Activated T-cell treated with anti-CD3 and anti-CD28 coated beads, Interleukin-2, amount 50 U/mL, for 72 hours (primary cell): ENCODE results near the gene L1TD1. TPM values are rescaled to one million over a fixed set of nuclear protein-coding genes. Genes with fewer than 3 reads are reported as not detected.
"Not testable (repeated sequence)": the region's sequence is repeated elsewhere in the genome, so short reads cannot be mapped to it uniquely, and the experiment has no call there.

Experiments used
- ATAC-seq, 2 donors: fragments of 150-1000 bp; cut with Tn5 transposase; replicated peaks in 1 of 2; 2 replicates each; pipeline ENCODE4 v1.10.0; 2021; ENCODE audit warnings: moderate library complexity in 2 of 2, mild to moderate bottlenecking in 1 of 2
- DNase-seq, 2 donors: peaks; one replicate each; pipeline ENCODE4 v3.0.0; 2021 to 2022; ENCODE audit warnings: mixed read lengths in 1 of 2
- H3K27ac Mint-ChIP-seq: one replicate; pipeline ENCODE4 v1.8.0; 2022; ENCODE audit warnings: mild to moderate bottlenecking, moderate library complexity, mixed read lengths
- H3K27me3 Mint-ChIP-seq: one replicate; pipeline ENCODE4 v1.8.0; 2022; ENCODE audit warnings: low read depth, mixed read lengths
- H3K36me3 Mint-ChIP-seq, 2 donors: one replicate each; pipeline ENCODE4 v1.8.0; 2022; ENCODE audit warnings: mixed read lengths in 2 of 2, mild to moderate bottlenecking in 1 of 2; ENCODE audit not compliant: insufficient read depth in 2 of 2
- H3K4me1 Mint-ChIP-seq: one replicate; pipeline ENCODE4 v1.8.0; 2022; ENCODE audit warnings: low read depth, mixed read lengths
- H3K4me3 Mint-ChIP-seq, 2 donors: one replicate each; pipeline ENCODE4 v1.8.0; 2022; ENCODE audit warnings: mild to moderate bottlenecking in 2 of 2, mixed read lengths in 2 of 2, moderate library complexity in 2 of 2
- H3K9me3 Mint-ChIP-seq, 2 donors: one replicate each; pipeline ENCODE4 v1.8.0; 2022; ENCODE audit warnings: mixed read lengths in 2 of 2
- total RNA-seq, 2 donors: library from RNA; stranded (reverse); gene quantifications; one replicate each; pipeline ENCODE4 v1.2.3, GENCODE V29; 2022

Gene L1TD1
- total RNA-seq, 2 donors from 2014 or later, result not detected

DNA sequence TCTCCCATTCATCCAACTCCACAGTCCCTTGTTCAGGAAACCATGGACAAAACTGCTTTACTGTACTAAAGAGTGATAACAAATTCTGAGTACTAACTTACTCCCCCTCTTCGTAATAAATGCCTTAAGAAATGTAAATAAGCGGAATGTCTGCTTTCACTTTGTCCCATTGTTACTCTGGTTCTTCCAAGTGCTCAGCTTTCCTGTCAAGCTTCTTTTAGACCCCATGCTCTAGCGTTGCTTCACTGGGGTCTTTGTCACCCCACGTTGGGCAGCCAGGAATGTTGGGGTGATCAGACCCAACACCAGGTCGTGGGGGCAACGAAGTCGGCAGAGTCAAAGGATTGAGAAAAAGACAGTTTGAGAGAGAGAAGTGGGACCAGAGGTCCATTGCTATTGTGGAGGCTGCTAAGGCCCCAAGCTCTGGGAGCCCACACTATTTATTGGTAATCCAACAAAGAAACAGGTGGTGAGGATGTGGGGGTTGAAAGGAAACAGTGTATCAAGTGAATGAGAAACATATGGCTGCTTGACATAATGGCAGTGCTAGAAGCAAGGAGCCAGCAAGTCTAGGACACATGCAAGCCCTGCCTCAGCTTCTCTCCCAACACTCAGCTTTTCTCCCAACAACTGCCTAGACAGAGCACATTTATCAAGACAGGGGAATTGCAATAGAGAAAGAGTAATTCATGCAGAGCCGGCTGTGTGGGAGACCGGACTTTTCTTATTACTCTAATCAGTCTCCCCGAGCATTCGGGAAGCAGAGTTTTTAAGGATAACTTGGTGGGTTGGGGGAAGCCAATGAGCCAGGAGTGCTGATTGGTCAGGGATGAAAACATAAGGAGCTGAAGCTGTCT lies 11.3 kb upstream of the L1TD1 start:
- not testable (repeated sequence) for H3K27me3 Mint-ChIP-seq, ATAC-seq, H3K4me3 Mint-ChIP-seq, H3K4me1 Mint-ChIP-seq, H3K9me3 Mint-ChIP-seq, H3K36me3 Mint-ChIP-seq, H3K27ac Mint-ChIP-seq, DNase-seq

DNA sequence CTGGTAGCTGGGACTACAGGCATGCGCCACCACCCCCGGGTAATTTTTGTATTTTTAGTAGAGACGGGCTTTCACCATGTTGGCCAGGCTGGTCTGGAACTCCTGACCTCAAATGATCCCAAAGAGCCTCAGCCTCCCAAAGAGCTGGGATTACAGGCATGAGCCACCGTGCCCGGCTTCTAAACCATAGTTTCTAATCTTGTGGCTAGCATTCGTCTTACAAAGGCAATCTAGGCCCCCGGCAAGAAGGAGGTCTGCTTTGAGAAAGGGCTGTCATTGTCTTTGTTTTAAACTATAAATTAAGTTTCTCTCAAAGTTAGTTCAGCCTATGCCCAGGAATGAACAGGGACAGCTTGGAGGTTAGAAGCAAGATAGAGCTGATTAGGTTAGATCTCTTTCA lies 10.3 kb upstream of the L1TD1 start:
- DNase-seq (no peak), ATAC-seq (no peak)
- no peaks in the 10 kb centered on the region for H3K9me3 Mint-ChIP-seq
- no peaks in the 10 kb centered on the region for H3K4me1 Mint-ChIP-seq
- no peaks in the 10 kb centered on the region for H3K36me3 Mint-ChIP-seq
- H3K27me3 Mint-ChIP-seq, result no peaks in the 10 kb centered on the region
- H3K4me3 Mint-ChIP-seq, result no peak overlapping the region
- H3K27ac Mint-ChIP-seq, result no peak overlapping the region

DNA sequence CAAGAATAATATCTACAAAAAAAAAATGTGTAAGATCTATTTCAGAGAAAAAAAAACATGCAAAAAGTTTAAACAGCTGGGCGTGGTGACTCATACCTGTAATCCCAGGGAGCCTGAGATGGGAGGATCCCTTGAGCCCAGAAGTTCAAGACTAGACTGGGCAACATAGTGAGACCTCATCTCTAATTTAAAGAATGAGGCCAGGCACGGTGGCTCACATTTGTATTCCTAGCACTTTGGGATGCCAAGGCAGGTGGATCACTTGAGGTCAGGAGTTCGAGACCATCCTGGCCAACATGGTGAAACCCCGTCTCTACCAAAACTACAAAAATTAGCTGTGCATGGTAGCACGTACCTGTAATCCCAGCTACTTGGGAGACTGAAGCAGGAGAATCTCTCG lies 9.4 kb upstream of the L1TD1 start:
- H3K36me3 Mint-ChIP-seq, H3K27me3 Mint-ChIP-seq, H3K27ac Mint-ChIP-seq, H3K9me3 Mint-ChIP-seq, H3K4me1 Mint-ChIP-seq, DNase-seq, H3K4me3 Mint-ChIP-seq, ATAC-seq: not testable (repeated sequence)

DNA sequence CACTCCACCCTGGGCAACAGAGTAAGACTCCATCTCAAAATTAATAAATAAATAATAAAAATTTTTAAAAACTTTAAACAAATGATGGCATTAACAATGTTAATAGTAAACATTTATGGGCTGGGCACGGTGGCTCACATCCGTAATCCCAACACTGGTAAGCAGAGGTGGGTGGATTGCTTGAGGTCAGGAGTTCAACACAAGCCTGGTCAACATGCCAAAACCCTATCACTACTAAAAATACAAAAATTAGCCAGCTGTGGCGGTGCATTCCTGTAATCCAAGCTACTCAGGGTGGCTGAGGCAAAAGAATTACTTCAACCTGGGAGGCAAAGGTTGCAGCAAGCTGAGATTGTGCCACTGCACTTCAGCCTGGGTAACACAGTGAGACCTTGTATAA lies 9.0 kb upstream of the L1TD1 start:
- H3K27me3 Mint-ChIP-seq, result no peaks in the 10 kb centered on the region

DNA sequence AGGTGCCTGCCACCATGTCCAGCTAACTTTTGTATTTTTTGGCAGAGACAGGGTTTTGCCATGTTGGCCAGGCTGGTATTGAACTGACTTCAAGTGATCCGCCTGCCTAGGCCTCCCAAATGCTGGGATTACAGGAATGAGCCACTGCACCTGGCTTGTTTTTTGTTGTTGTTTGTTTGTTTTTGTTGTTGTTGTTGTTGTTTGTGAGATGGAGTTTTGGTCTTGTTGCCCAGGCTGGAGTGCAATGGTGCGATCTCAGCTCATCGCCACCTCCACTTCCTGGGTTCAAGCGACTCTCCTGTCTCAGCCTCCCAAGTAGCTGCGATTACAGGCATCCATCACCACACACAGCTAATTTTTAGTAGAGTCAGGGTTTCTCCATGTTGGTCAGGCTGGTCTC lies 7.1 kb upstream of the L1TD1 start:
- no peak for DNase-seq
- Mint-ChIP-seq H3K4me1 (no peaks in the 10 kb centered on the region), H3K27me3 (no peaks in the 10 kb centered on the region), H3K9me3 (no peaks in the 10 kb centered on the region), H3K27ac (no peak overlapping the region), H3K4me3 (no peak overlapping the region), H3K36me3 (no peaks in the 10 kb centered on the region)
- ATAC-seq, result no peak

More for the DNA sequence above, 9.0 kb upstream of the L1TD1 start:
- H3K36me3 Mint-ChIP-seq, result no peaks in the 10 kb centered on the region
- no peak overlapping the region for H3K4me3 Mint-ChIP-seq
- no peaks in the 10 kb centered on the region for H3K9me3 Mint-ChIP-seq
- ATAC-seq (no peak), DNase-seq (no peak)
- no peaks in the 10 kb centered on the region for H3K4me1 Mint-ChIP-seq
- H3K27ac Mint-ChIP-seq, result no peak overlapping the region

DNA sequence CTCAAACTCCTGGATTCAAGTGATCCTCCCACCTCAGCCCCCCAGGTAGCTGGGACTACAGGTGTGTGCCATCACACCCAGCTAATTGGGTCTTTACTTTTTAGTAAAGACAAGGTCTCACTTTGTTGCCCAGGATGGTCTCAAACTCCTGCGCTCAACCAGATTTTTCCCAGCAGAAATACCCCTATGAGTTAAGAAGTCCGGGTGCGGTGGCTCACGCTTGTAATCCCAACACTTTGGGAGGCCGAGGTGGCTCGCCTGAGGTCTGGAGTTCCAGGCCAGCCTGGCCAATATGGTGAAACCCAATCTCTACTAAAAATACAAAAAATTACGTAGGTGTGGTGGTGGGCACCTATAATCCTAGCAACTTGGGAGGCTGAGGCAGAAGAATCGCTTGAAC lies 6.5 kb upstream of the L1TD1 start:
- no peaks in the 10 kb centered on the region for H3K4me1 Mint-ChIP-seq
- H3K36me3 Mint-ChIP-seq, result no peaks in the 10 kb centered on the region
- no peaks in the 10 kb centered on the region for H3K9me3 Mint-ChIP-seq
- H3K27me3 Mint-ChIP-seq, result no peaks in the 10 kb centered on the region
- no peak for ATAC-seq
- no peak overlapping the region for H3K4me3 Mint-ChIP-seq
- no peak overlapping the region for H3K27ac Mint-ChIP-seq
- no peak for DNase-seq

DNA sequence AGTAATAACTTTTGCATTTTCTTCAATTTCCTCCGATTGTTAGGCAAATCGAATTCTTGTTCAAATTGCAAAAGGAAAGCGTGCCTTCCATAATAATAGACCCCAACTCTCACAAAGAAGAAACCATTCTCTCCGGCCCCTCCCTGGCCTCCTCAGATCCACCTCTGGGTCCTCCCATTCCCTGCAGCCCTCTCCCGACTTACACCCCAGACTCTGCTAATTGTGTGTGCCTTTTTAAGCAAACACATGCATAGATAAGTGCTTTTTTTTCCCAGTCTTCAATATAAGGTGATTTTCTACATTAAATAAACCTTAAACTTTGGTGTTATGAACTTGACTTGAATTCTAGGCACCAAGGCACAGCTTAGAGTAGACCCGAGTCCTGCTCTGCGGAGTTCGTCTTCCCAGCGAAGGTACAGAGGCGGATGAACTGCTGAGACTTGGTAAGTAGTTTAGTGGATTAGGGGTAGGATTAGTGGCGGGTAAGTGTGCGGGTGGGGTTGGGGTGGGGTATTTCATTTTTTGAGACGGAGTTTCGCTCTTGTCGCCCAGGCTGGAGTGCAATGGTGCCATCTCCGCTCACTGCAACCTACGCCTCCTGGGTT lies 1.5 kb downstream of the L1TD1 start:
- no peak for DNase-seq
- H3K36me3 Mint-ChIP-seq, result peaks cover 0 to 4% of the 10 kb centered on the region in 2 donors
- no peak for ATAC-seq
- no peak overlapping the region for H3K27ac Mint-ChIP-seq
- no peaks in the 10 kb centered on the region for H3K4me1 Mint-ChIP-seq
- no peak overlapping the region for H3K4me3 Mint-ChIP-seq
- H3K27me3 Mint-ChIP-seq, result peaks cover 21% of the 10 kb centered on the region
- H3K9me3 Mint-ChIP-seq, result no peaks in the 10 kb centered on the region

DNA sequence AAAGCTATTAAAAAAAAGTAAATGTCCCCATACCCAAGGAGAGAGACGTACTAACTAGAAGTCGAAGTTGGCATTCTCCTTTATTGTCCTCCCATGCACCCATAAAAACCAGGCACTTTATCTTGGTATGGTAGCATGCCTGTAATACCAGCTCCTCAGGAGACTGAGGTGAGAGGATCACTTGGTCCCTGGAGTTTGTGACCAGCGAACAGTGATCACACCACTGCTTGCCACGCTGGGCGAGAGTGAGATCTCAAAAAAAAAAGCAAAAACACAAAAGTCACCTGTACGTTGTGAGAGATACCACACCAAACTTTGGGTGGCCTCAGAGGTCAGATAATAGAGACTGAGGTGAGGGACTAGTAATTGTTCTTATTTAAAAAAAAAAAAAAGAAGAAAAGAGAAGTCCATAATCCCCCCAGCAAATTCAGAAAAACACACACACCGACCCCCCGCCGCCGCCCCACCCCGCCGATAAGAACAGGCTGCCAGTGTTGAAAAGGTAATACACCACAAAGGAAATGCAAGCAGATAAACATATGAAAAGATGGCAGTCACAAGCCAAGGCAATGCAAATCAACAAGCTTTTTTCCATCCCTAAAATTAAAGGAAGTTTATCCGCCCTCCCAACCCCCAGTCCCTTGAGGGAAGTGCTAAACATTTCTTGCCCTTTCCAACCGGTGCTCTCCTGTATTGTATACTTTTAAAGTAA lies 3.6 kb downstream of the L1TD1 start:
- Mint-ChIP-seq H3K4me3 (no peak overlapping the region), H3K9me3 (no peaks in the 10 kb centered on the region), H3K36me3 (peaks cover 0 to 4% of the 10 kb centered on the region in 2 donors), H3K27me3 (peaks cover 21% of the 10 kb centered on the region), H3K27ac (no peak overlapping the region), H3K4me1 (no peaks in the 10 kb centered on the region)
- DNase-seq (no peak), ATAC-seq (no peak)

DNA sequence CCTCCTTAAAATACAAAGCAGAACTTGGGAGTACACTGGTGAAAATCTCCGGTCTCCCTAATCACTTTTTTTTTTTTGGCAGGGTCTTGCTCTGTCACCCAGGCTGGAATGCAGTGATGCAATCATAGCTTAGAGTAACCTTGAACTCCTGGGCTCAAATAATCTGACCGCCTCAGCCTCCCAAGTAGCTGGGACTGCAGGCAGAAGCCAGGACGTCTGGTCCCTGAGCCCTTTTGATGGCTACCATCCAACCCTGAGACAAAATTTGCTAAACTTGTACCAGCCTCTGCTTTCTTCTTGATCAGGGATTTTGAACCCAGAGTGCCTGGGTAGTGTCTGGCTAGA lies 4.1 kb downstream of the L1TD1 start:
- DNase-seq, result no peak
- H3K4me1 Mint-ChIP-seq, result no peaks in the 10 kb centered on the region
- no peak overlapping the region for H3K27ac Mint-ChIP-seq
- H3K4me3 Mint-ChIP-seq, result no peak overlapping the region
- H3K9me3 Mint-ChIP-seq, result no peaks in the 10 kb centered on the region
- no peak for ATAC-seq
- peaks cover 0 to 4% of the 10 kb centered on the region in 2 donors for H3K36me3 Mint-ChIP-seq
- peaks cover 21% of the 10 kb centered on the region for H3K27me3 Mint-ChIP-seq

DNA sequence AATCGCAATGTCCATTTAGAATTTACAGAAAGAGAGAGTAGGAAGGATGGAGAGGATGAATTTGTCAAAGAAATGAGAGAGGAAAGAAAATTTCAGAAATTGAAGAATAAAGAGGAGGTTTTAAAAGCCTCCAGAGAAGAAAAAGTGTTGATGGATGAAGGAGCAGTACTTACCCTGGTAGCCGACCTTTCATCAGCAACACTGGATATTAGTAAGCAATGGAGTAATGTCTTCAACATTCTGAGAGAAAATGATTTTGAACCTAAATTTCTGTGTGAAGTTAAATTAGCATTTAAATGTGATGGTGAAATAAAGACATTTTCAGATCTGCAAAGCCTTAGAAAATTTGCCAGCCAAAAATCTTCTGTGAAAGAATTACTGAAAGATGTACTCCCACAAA lies 12.5 kb downstream of the L1TD1 start:
- H3K27me3 Mint-ChIP-seq, result no peaks in the 10 kb centered on the region
- H3K36me3 Mint-ChIP-seq, result peaks cover 8 to 11% of the 10 kb centered on the region in 2 donors
- peaks cover 10% of the 10 kb centered on the region in 2 donors for H3K9me3 Mint-ChIP-seq
- H3K4me1 Mint-ChIP-seq, result peaks cover 9% of the 10 kb centered on the region
- ATAC-seq (no peak), DNase-seq (no peak)
- no peak overlapping the region for H3K27ac Mint-ChIP-seq
- no peak overlapping the region for H3K4me3 Mint-ChIP-seq

DNA sequence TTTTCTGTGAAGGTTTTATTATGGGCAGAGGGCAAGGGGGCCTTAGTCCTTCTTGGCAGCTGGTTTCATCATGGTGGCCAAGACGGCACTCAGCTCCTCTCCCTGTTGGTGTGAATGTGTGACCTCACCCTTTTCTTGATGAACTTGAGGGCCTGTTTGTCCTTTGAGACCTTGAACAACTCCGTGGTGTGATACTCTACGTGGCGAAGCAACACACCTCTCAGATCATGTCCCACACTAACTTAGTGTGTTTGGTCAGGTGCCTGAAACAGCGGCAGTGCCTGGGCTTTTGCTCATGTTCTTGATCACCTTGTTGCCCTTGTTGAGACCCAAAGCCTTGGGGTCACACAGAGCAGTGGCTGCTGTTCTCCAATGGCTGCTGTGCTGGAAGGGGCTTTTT lies 13.4 kb downstream of the L1TD1 start:
- peaks cover 9% of the 10 kb centered on the region for H3K4me1 Mint-ChIP-seq
- H3K36me3 Mint-ChIP-seq, result peaks cover 8 to 11% of the 10 kb centered on the region in 2 donors
- ATAC-seq, result no peak
- H3K4me3 Mint-ChIP-seq, result no peak overlapping the region
- no peak for DNase-seq
- H3K27ac Mint-ChIP-seq, result no peak overlapping the region
- no peaks in the 10 kb centered on the region for H3K27me3 Mint-ChIP-seq
- peaks cover 10% of the 10 kb centered on the region in 2 donors for H3K9me3 Mint-ChIP-seq

DNA sequence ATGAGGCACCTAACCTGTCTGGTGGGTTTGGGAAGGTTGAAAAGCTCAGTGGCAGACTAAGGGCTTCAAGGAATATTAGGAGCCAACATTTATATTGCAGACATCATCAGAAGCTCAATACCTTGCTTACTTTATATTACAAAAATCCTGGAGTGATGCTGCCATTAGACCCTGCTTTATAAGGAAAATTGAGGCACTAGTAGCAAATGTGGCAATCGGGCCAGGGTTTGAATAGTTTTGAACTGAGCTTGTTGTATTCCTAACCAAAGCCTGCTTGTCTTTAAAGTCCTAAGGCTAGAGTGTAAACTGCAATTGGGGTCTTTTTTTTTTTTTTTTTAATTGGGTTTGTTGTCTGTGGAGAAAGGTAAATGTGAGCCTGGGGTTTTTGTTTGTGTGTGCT lies 14.3 kb downstream of the L1TD1 start:
- peaks cover 9% of the 10 kb centered on the region for H3K4me1 Mint-ChIP-seq
- H3K36me3 Mint-ChIP-seq, result peaks cover 8 to 11% of the 10 kb centered on the region in 2 donors
- H3K9me3 Mint-ChIP-seq, result peaks cover 10% of the 10 kb centered on the region in 2 donors
- no peak for DNase-seq
- no peaks in the 10 kb centered on the region for H3K27me3 Mint-ChIP-seq
- no peak overlapping the region for H3K4me3 Mint-ChIP-seq
- ATAC-seq, result no peak
- H3K27ac Mint-ChIP-seq, result no peak overlapping the region

DNA sequence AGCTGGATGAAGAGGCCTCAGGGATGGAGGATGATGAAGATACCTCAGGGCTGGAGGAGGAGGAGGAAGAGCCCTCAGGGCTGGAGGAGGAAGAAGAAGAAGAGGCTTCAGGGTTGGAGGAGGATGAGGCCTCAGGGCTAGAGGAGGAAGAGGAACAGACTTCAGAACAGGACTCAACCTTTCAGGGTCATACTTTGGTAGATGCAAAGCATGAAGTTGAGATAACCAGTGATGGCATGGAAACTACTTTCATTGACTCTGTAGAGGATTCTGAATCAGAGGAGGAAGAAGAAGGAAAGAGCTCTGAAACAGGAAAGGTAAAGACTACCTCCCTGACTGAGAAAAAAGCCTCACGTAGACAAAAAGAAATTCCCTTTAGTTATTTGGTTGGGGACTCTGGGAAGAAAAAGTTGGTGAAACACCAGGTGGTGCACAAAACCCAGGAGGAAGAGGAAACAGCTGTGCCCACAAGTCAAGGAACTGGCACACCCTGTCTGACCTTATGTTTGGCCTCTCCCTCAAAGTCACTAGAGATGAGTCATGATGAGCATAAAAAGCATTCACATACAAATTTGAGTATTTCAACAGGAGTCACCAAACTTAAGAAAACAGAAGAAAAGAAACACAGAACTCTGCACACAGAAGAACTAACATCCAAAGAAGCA lies 15.4 kb downstream of the L1TD1 start:
- Mint-ChIP-seq H3K4me3 (no peak overlapping the region), H3K9me3 (peaks cover 10% of the 10 kb centered on the region in 2 donors), H3K27ac (no peak overlapping the region), H3K4me1 (peaks cover 9% of the 10 kb centered on the region), H3K27me3 (no peaks in the 10 kb centered on the region), H3K36me3 (peaks cover 8 to 11% of the 10 kb centered on the region in 2 donors)
- no peak for ATAC-seq
- DNase-seq, result no peak
